ENCODE measurements around the gene MANSC4.

MANSC4 gene

DNA sequence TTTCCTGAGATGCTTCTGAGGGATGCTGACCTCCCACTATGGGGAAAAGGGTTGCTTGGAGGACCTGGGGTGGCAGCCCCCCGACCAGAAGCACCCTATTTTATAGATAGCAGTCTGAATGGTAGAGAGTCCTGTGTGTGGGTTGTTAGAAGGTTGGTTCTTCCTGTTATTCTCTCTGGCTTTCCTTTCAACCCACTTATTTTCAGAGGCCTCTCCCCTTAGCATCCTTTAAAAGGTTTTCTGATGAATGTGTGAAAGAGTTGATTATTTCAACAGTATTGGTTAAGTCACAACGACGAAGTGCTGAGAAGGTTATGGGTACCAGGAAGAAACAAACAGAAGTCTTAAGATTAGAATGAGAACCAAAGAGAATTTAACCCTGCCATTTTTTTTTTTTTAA lies 20.8 kb upstream of the MANSC4 start:
- DNase-seq (ENCODE audit: low spot score), result no peak

- DNase-seq (ENCODE audit: low spot score), result no peak
Measured at GRCh38 chr12:27797301-27798025, 17.4 kb upstream of the MANSC4 start.

GRCh38 chr12:27796128-27796527 lies 16.1 kb upstream of the MANSC4 start:
- DNase-seq (ENCODE audit: low spot score), result no peak

DNA sequence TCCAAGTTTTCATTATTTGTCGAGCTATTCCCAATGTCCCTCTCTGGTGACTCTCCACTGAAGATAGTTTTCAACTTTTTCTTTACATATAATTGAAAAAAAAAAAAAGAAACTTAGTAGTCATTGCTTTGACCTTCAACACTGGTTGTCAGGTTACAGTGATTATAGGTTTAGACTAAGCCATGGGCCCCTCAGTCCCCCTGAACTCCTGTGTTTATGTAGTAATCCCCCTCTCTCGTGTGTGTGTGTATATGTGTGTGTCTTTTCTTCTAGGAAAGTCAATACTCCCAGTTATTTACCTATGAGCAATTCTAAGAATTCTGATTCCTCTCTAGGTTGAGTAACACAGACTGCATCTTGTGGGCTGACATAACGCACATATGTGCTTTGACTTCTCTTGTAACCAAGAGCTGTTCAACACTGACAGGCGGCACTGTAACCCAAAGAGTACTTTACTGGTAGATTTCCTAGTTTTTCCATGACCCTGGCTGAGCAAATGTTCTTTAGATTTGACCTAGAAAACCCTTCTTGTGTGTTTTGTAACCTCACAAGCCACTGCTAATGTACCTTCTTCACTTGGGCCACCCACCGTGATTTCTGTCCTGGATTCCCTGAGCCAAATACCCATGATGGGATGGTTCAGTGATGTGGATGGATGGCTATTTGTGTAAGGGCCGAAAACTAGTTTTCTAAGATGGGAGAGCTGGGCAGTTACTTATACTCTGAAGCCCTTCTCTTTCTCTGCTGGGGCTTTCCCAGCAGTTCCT lies 15.0 kb upstream of the MANSC4 start:
- DNase-seq (ENCODE audit: low spot score), result no peak

- no peak for DNase-seq (ENCODE audit: low spot score)
Measured at GRCh38 chr12:27790179-27790578, 10.1 kb upstream of the MANSC4 start.

GRCh38 chr12:27787559-27787958 lies 7.5 kb upstream of the MANSC4 start:
- DNase-seq (ENCODE audit: low spot score), result no peak

DNA sequence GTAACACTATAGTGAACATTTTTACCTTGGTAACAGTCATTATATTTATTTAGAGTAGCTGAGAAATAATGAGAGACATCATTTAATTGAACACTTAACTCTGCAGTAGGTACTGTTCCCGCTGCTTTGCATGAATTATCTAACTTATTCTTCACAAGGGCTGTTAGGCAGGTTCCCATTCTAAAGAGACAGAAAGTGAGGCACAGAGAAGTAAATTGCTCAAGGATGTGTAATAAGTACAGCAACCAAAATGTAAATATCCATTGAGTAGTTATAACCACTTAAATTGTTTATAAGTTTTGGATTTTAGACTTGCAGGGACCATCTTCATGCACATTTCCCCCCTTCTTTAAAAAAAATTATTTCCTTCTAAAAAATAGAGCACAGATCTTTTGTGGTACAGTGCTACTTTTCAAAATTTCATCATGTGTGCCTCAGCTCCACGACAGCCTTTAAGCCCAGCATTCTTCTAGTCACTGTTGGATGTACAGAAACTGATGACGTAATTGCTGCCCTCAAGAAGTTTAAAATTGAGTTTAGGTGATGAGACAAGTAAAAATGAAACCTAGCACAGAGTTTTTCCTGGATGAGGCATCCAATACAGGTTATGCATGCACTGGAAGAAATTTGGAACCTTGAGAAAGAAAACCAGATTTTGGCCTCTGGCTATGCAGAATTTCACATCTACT lies 6.0 kb upstream of the MANSC4 start:
- DNase-seq (ENCODE audit: low spot score), result peak; percentile 78

DNA sequence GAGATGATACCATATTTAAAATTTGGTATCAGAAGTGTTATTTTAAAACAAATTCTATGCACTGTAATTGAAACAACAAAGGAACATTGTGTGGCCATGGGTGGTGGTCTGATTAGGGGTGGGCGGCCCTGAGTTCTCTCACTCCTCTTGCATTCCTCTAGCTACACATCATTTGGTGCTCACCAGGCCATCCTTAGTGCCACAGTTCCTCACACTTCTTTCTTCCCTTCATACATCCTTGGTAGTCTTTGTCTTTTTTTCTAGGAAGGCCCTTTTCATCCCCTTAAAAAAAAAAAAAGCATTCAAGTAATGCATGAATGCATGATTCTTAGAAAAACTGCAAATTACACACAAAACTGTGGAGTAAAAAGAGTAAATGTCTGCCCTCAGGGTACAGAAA lies 2.4 kb upstream of the MANSC4 start:
- peak; percentile 18 for DNase-seq (ENCODE audit: low spot score)

GRCh38 chr12:27781680-27782079 lies 1.6 kb upstream of the MANSC4 start:
- peak; percentile 27 for DNase-seq (ENCODE audit: low spot score)

- DNase-seq (ENCODE audit: low spot score), result peak; percentile 84
Measured at GRCh38 chr12:27780612-27781408, 774 bp upstream of the MANSC4 start.

DNA sequence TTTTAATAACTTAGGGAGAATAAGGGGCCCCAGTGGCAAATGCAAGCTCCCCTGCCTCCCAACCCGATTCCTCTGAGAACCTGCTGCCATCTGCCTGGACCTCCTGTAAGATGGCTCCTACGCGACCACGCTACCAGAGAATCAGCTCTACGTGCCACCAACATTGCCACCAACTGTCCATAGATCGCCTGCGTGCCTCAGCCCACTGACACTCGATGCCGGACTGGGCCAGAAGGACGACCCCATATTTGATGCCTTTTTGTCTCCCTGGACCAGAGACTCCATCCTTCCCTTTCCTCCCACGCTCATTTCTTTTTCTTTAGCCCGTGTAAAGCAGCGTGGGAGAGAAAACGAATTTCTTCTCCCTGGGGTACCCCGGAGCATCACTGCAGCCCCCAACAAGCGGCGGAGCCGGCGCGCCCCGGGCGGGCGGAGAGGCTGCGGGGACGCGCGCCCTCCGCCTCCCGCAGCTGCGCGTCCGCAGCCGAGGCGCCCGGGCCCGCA lies 568 bp downstream of the MANSC4 start:
- peak; percentile 12 for DNase-seq (ENCODE audit: low spot score)

GRCh38 chr12:27778206-27778605 lies 1.8 kb downstream of the MANSC4 start:
- DNase-seq (ENCODE audit: low spot score), result no peak

DNA sequence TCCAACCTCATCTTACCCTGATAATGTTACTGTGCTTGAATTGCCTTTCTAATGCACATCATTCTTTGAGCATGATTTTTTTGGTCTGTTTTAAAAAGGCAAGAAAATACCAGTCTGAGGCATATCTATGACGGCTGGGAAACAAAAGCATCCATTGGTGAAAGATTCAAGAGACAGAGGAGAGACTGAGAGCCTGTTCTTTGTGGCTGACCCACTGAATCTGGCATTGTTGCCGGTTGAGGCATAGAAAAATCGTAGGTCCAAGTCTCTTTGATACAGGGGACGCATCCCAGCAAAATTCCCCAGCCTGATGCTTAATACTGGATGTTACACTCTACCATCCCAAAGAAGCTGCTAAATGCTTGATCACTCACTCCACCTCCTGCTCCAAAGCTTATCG lies 2.9 kb downstream of the MANSC4 start:
- no peak for DNase-seq (ENCODE audit: low spot score)

- no peak for DNase-seq (ENCODE audit: low spot score)
Measured at GRCh38 chr12:27772328-27773049, 7.5 kb downstream of the MANSC4 start.

GRCh38 chr12:27771481-27772327 lies 8.3 kb downstream of the MANSC4 start:
- no peak for DNase-seq (ENCODE audit: low spot score)

GRCh38 chr12:27769142-27769673 lies 10.8 kb downstream of the MANSC4 start:
- DNase-seq (ENCODE audit: low spot score), result no peak

DNA sequence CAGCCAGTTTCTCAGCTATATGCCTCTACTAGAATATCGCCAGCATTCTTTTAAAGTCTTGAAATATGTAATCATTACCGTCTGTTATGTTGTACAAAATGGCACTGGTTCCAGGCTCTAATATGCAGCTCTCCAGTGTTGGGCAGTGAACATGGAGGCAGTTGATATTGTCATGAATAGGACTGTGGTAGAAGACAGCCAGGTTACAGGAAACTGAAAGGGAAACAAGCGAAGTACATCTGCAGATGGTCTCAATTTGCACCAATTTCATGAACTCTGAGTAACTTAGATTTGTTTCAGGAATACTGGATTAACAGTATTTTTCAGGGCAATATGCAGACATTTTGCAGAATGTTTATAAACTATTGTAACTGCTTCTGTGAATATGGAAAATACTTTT lies 13.4 kb downstream of the MANSC4 start:
- DNase-seq (ENCODE audit: low spot score), result no peak

DNA sequence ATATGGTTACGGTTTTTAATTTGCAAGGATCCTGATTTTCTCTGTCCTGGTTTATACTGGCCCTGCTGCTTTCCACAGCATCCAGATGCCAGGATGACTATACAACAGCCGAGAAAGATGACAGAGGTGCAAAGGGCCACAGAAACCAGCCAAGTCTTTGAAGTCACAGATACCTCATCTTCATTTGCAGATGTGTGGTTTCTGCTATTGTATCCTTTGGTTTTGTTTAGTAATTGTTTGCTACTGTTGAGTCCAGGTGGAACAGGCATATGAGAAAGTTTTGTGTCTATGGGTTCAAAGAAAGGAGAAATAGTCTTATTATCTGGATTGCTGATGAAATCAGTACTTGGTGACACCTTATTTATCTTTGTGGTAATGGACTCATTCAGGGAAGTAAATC lies 17.3 kb downstream of the MANSC4 start:
- no peak for DNase-seq (ENCODE audit: low spot score)

- no peak for DNase-seq (ENCODE audit: low spot score)
Measured at GRCh38 chr12:27756670-27757195, 23.3 kb downstream of the MANSC4 start.

DNA sequence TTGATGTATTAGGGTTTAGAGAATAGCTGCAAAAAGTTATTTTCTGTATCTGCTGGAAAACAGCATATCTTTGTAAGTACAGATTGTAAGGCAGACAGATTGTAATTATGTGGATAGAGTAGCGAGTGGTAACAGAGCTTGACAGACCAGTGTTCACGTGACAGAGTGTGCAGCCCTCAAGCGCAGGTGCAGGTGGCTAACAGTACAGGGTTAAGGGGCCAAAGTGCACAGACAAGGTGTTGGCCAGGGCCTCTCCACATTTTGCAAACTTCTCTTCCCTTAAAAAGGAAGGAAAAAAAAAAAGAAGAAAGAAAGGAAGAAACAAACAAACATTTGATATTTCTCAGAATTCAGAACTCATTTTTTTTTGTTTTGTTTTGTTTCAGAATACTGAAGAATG lies 25.2 kb downstream of the MANSC4 start:
- DNase-seq (ENCODE audit: low spot score), result no peak

Measured in RKO (cell line).